Glutamatergic neuron (in vitro differentiated cells): ENCODE results near the gene CRTC3. TPM values are rescaled to one million over a fixed set of nuclear protein-coding genes. Genes with fewer than 3 reads are reported as not detected.

Source experiments
- DNase-seq: peaks from one replicate; pipeline ENCODE4 v3.0.0; 2022
- H3K27ac Mint-ChIP-seq: one replicate; pipeline ENCODE4 v1.8.0; 2020; ENCODE audit warnings: mild to moderate bottlenecking, mixed read lengths, inconsistent platforms; ENCODE audit not compliant: unreplicated experiment
- H3K27me3 Mint-ChIP-seq: one replicate; pipeline ENCODE4 v1.8.0; 2020; ENCODE audit warnings: mild to moderate bottlenecking, moderate library complexity, mixed read lengths, inconsistent platforms; ENCODE audit not compliant: unreplicated experiment
- H3K36me3 Mint-ChIP-seq: one replicate; pipeline ENCODE4 v1.8.0; 2020; ENCODE audit warnings: mild to moderate bottlenecking, mixed read lengths, inconsistent platforms; ENCODE audit not compliant: unreplicated experiment
- H3K4me1 Mint-ChIP-seq: one replicate; pipeline ENCODE4 v1.8.0; 2020; ENCODE audit warnings: mild to moderate bottlenecking, low read depth, mixed read lengths, inconsistent platforms; ENCODE audit not compliant: unreplicated experiment
- H3K4me3 Mint-ChIP-seq: one replicate; pipeline ENCODE4 v1.8.0; 2020; ENCODE audit warnings: mild to moderate bottlenecking, mixed read lengths, inconsistent platforms; ENCODE audit not compliant: unreplicated experiment
- H3K9me3 Mint-ChIP-seq: one replicate; pipeline ENCODE4 v1.8.0; 2020; ENCODE audit warnings: mild to moderate bottlenecking, moderate library complexity, mixed read lengths, inconsistent platforms; ENCODE audit not compliant: unreplicated experiment
- CTCF ChIP-seq: fragments of 200-600 bp; sonication (generic); IDR thresholded peaks from one replicate; pipeline ENCODE4 v1.5.0; 2021; ENCODE audit not compliant: partially characterized antibody, unreplicated experiment
- total RNA-seq: library from RNA; stranded (reverse); fragmentation: NEBNext Ultra II Directional; extraction: Animal tissue kit (Norgen Biotek cat#: 25700); gene quantifications from one replicate; pipeline ENCODE4 v1.2.1, GENCODE V29; 2021; ENCODE audit not compliant: unreplicated experiment

CRTC3 gene
- total RNA-seq, 1 donor from 2014 or later = 50.1 TPM

GRCh38 chr15:90582553-90582952 lies 52.8 kb downstream of the CRTC3 start:
- no peak for TF ChIP-seq CTCF
- Mint-ChIP-seq H3K27ac (no peak overlapping the region), H3K27me3 (no peaks in the 10 kb centered on the region), H3K4me3 (no peak overlapping the region), H3K4me1 (peaks cover 4% of the 10 kb centered on the region), H3K36me3 (no peaks in the 10 kb centered on the region), H3K9me3 (no peaks in the 10 kb centered on the region)
- DNase-seq = no peak

- TF ChIP-seq CTCF = no peak
- H3K36me3 Mint-ChIP-seq = no peaks in the 10 kb centered on the region
- no peak for DNase-seq
- no peaks in the 10 kb centered on the region for H3K9me3 Mint-ChIP-seq
- no peaks in the 10 kb centered on the region for H3K27me3 Mint-ChIP-seq
- peaks cover 10% of the 10 kb centered on the region for H3K4me1 Mint-ChIP-seq
- no peak overlapping the region for H3K4me3 Mint-ChIP-seq
- no peak overlapping the region for H3K27ac Mint-ChIP-seq
Measured at GRCh38 chr15:90583471-90584252, 53.9 kb downstream of the CRTC3 start.

GRCh38 chr15:90584841-90585240 lies 55.1 kb downstream of the CRTC3 start:
- peaks cover 11% of the 10 kb centered on the region for H3K4me1 Mint-ChIP-seq
- H3K9me3 Mint-ChIP-seq = no peaks in the 10 kb centered on the region
- no peaks in the 10 kb centered on the region for H3K27me3 Mint-ChIP-seq

GRCh38 chr15:90585863-90586262 lies 56.1 kb downstream of the CRTC3 start:
- Mint-ChIP-seq H3K4me3 (no peak overlapping the region), H3K27me3 (no peaks in the 10 kb centered on the region), H3K9me3 (no peaks in the 10 kb centered on the region), H3K27ac (no peak overlapping the region), H3K4me1 (peaks cover 11% of the 10 kb centered on the region), H3K36me3 (no peaks in the 10 kb centered on the region)
- no peak for TF ChIP-seq CTCF
- DNase-seq = no peak

More at GRCh38 chr15:90584841-90585240, 55.1 kb downstream of the CRTC3 start:
- TF ChIP-seq CTCF = no peak
- H3K27ac Mint-ChIP-seq = no peak overlapping the region
- DNase-seq = no peak
- no peak overlapping the region for H3K4me3 Mint-ChIP-seq
- H3K36me3 Mint-ChIP-seq = no peaks in the 10 kb centered on the region

- Mint-ChIP-seq H3K4me1 (peaks cover 8% of the 10 kb centered on the region), H3K36me3 (no peaks in the 10 kb centered on the region), H3K9me3 (no peaks in the 10 kb centered on the region), H3K27ac (no peak overlapping the region), H3K27me3 (no peaks in the 10 kb centered on the region), H3K4me3 (no peak overlapping the region)
- no peak for TF ChIP-seq CTCF
- DNase-seq = no peak
Measured at GRCh38 chr15:90586948-90587347, 57.2 kb downstream of the CRTC3 start.
